WTC11 (cell line): ENCODE measurements around the gene SLC22A4. TPM values are rescaled to one million over a fixed set of nuclear protein-coding genes. Genes with fewer than 3 reads are reported as not detected.

Experiments
- microRNA-seq: library from miRNA; unstranded; fragments of <30 nt; microRNA quantifications from one replicate; pipeline ENCODE4 v1.2.0, GENCODE V29; 2022; ENCODE audit warnings: borderline number of aligned reads
- total RNA-seq: library from RNA; stranded (reverse); gene quantifications from 3 replicates; pipeline ENCODE4 v1.2.3, GENCODE V29; 2021

Gene SLC22A4
- total RNA-seq, 1 experiment from 2014 or later, result 0.35 TPM

Small RNA genes lying within 50 kb of the gene (microRNA-seq; reads per million reads assigned to microRNA genes)
- 1.7 reads per million for gene MIR3936

Other genes with a start within 250 kb of the SLC22A4 start
- gene IL3, start 233.7 kb upstream of the SLC22A4 start, total RNA-seq, result not detected in 3 replicates
- gene CSF2, start 220.6 kb upstream of the SLC22A4 start, total RNA-seq, result 0.25 TPM in 1 of 3 replicates, not detected in the others
- gene P4HA2, start 66.5 kb upstream of the SLC22A4 start, total RNA-seq, result 15.1 to 19.0 TPM (median 17.8 TPM) in 3 replicates
- 10.6 to 15.2 TPM (median 11.4 TPM) in 3 replicates for gene PDLIM4, start 36.7 kb upstream of the SLC22A4 start, total RNA-seq
- gene SLC22A5, start 75.3 kb downstream of the SLC22A4 start, total RNA-seq, result 3.6 to 4.9 TPM (median 4.4 TPM) in 3 replicates
- gene IRF1, start 196.4 kb downstream of the SLC22A4 start, total RNA-seq, result 8.8 to 9.8 TPM (median 9.4 TPM) in 3 replicates
- not detected in 3 replicates for gene IL5, start 249.1 kb downstream of the SLC22A4 start, total RNA-seq